HepG2 (cell line): ENCODE measurements around the gene SPTB. TPM values are rescaled to one million over a fixed set of nuclear protein-coding genes. Genes with fewer than 3 reads are reported as not detected.

Experiments
- ATAC-seq: fragments of 200-7000 bp; cut with Tn5 transposase; 3 replicates; pipeline ENCODE4 v1.9.1; 2020; ENCODE audit warnings: mild to moderate bottlenecking, moderate library complexity
- BruUV-seq: library from RNA; stranded (reverse); fragments of 400-500 nt; replicated peaks from 2 replicates; lab custom pipeline; 2021; lab: Mats Ljungman, UMichigan
- CTCF ChIA-PET: fragments of 300-600 bp; formaldehyde crosslinking; extraction: SDS; loops from one replicate; lab custom pipeline; 2021; ENCODE audit warnings: low total read pairs, inconsistent platforms, low intra/inter-chr PET ratio; lab: Yijun Ruan, JAX
- POLR2A ChIA-PET: fragments of 350-600 bp; sonication (Branson Sonifier 250); formaldehyde crosslinking; loops from one replicate; lab custom pipeline; 2020; ENCODE audit warnings: antibody characterized with exemption, inconsistent platforms; lab: Yijun Ruan, JAX
- DNase-seq: peaks from one replicate; pipeline ENCODE4 v3.0.0-alpha.2; 2015; ENCODE audit warnings: low spot score
- FAIRE-seq: peaks from 3 replicates; lab custom pipeline; 2011; peaks lifted over from hg19 to GRCh38; lab: Jason Lieb, UNC
- H2AFZ ChIP-seq: one replicate; pipeline ENCODE4 v1.6.1; 2011; ENCODE audit warnings: low read length, inconsistent platforms
- H3K27ac ChIP-seq: fragments of 300-600 bp; 3 replicates; pipeline ENCODE4 v1.8.0; 2011; ENCODE audit warnings: mixed run types, mild to moderate bottlenecking, mixed read lengths, low read length, inconsistent platforms; ENCODE audit not compliant: insufficient read depth; ENCODE audit errors: extremely low read length
- H3K27me3 ChIP-seq, 2 experiments: fragments of 200-600 bp in 1 of 2; 2 replicates in 1 of 2; 3 replicates in 1 of 2; pipeline versions ENCODE4 v1.6.0 to v1.8.0; 2011; ENCODE audit warnings: low read length in 2 of 2, mild to moderate bottlenecking in 2 of 2, moderate library complexity in 2 of 2, inconsistent platforms in 1 of 2; ENCODE audit not compliant: insufficient read depth in 2 of 2, control insufficient read depth in 1 of 2
- H3K36me3 ChIP-seq, 2 experiments: fragments of 200-600 bp in 1 of 2; replicated peaks in 1 of 2; 2 replicates in 1 of 2; 3 replicates in 1 of 2; pipeline versions ENCODE4 v1.5.1 to v1.8.0; 2011; ENCODE audit warnings: low read length in 2 of 2, inconsistent platforms in 1 of 2; ENCODE audit not compliant: insufficient read depth in 2 of 2, control insufficient read depth in 1 of 2
- H3K4me1 ChIP-seq: 2 replicates; pipeline ENCODE4 v1.5.1; 2012; ENCODE audit warnings: low read length, inconsistent platforms; ENCODE audit not compliant: insufficient read depth
- H3K4me2 ChIP-seq: 2 replicates; pipeline ENCODE4 v1.6.0; 2011; ENCODE audit warnings: low read depth, low read length, inconsistent platforms
- H3K4me3 ChIP-seq, 3 experiments: fragments of 200-600 bp in 1 of 3; sonication (generic), shearing (Covaris generic) in 1 of 3; replicated peaks in 1 of 3; 2 replicates each; pipeline ENCODE4 v1.5.1; 2011 to 2016; ENCODE audit warnings: low read length in 3 of 3, inconsistent platforms in 2 of 3, low read depth in 2 of 3, mild to moderate bottlenecking in 2 of 3, control low read depth in 1 of 3, mixed read lengths in 1 of 3; ENCODE audit not compliant: insufficient read depth in 1 of 3
- H3K79me2 ChIP-seq: one replicate; pipeline ENCODE4 v1.6.1; 2011; ENCODE audit warnings: low read length, inconsistent platforms; ENCODE audit not compliant: insufficient read depth
- H3K9ac ChIP-seq: 2 replicates; pipeline ENCODE4 v1.6.0; 2011; ENCODE audit warnings: mild to moderate bottlenecking, low read depth, low read length, inconsistent platforms; ENCODE audit not compliant: insufficient read depth
- H3K9me3 ChIP-seq: 2 replicates; pipeline ENCODE4 v1.5.1; 2012; ENCODE audit warnings: mild to moderate bottlenecking, low read length
- H4K20me1 ChIP-seq: 2 replicates; pipeline ENCODE4 v1.6.0; 2011; ENCODE audit warnings: inconsistent platforms, mild to moderate bottlenecking, low read length, moderate library complexity; ENCODE audit not compliant: insufficient read depth
- FOXA1 ChIP-seq, 2 experiments: fragments of 450-650 bp in 1 of 2; sonication (generic) in 1 of 2; formaldehyde crosslinking in 1 of 2; IDR thresholded peaks; 2 replicates each; pipeline versions ENCODE4 v1.4.0 to v1.6.1; 2016 to 2020; ENCODE audit warnings: missing genetic modification reagents in 1 of 2
- FOXK2 ChIP-seq: fragments of 450-650 bp; IDR thresholded peaks from 2 replicates; pipeline ENCODE4 v1.6.1; 2016
- HNRNPUL1 ChIP-seq: fragments of 200-400 bp; formaldehyde crosslinking; IDR thresholded peaks from 2 replicates; pipeline ENCODE4 v1.6.1; 2017; ENCODE audit warnings: low read depth, mild to moderate bottlenecking, low read length, moderate library complexity
- KLF16 ChIP-seq, 2 experiments: sonication (generic) in 1 of 2; formaldehyde crosslinking in 1 of 2; IDR thresholded peaks; 2 replicates each; pipeline versions ENCODE4 v1.6.1 to v1.8.0; 2016 to 2023; ENCODE audit warnings: missing genetic modification reagents in 2 of 2, missing compliant biosample characterization in 1 of 2
- NFKB2 ChIP-seq: sonication (generic); formaldehyde crosslinking; IDR thresholded peaks from 2 replicates; pipeline ENCODE4 v1.4.0; 2020; ENCODE audit warnings: missing genetic modification reagents, borderline replicate concordance
- PRPF4 ChIP-seq: fragments of 200-400 bp; formaldehyde crosslinking; IDR thresholded peaks from 2 replicates; pipeline ENCODE4 v1.6.1; 2016; ENCODE audit warnings: low read length, low read depth; ENCODE audit not compliant: poor library complexity, severe bottlenecking
- SATB2 ChIP-seq: sonication (generic); formaldehyde crosslinking; IDR thresholded peaks from 2 replicates; pipeline ENCODE4 v1.5.0; 2020; ENCODE audit warnings: missing genetic modification reagents
- TBL1XR1 ChIP-seq: fragments of 150-350 bp; IDR thresholded peaks from 2 replicates; pipeline ENCODE4 v1.6.1; 2014; ENCODE audit warnings: borderline replicate concordance, low read length; ENCODE audit not compliant: partially characterized antibody
- TOE1 ChIP-seq: sonication (generic); formaldehyde crosslinking; IDR thresholded peaks from 2 replicates; pipeline ENCODE4 v1.4.0; 2020; ENCODE audit warnings: mild to moderate bottlenecking, missing genetic modification reagents
- U2AF2 ChIP-seq: fragments of 200-400 bp; formaldehyde crosslinking; IDR thresholded peaks from 2 replicates; pipeline ENCODE4 v1.6.1; 2017; ENCODE audit warnings: low read depth, mild to moderate bottlenecking, low read length
- XRCC5 ChIP-seq: fragments of 200-400 bp; formaldehyde crosslinking; optimal IDR thresholded peaks from 2 replicates; pipeline ENCODE3; 2017; ENCODE audit warnings: mild to moderate bottlenecking, low read length
- ZBTB1 ChIP-seq: sonication (generic); formaldehyde crosslinking; IDR thresholded peaks from 2 replicates; pipeline ENCODE4 v1.4.0; 2020; ENCODE audit warnings: missing genetic modification reagents, borderline replicate concordance
- ZFP82 ChIP-seq: sonication (generic); formaldehyde crosslinking; IDR thresholded peaks from 2 replicates; pipeline ENCODE4 v1.5.1; 2020; ENCODE audit warnings: mild to moderate bottlenecking, missing genetic modification reagents, borderline replicate concordance
- ZKSCAN5 ChIP-seq: sonication (generic); formaldehyde crosslinking; IDR thresholded peaks from 2 replicates; pipeline ENCODE4 v1.5.1; 2020; ENCODE audit warnings: mild to moderate bottlenecking, missing genetic modification reagents
- ZNF264 ChIP-seq: sonication (generic); formaldehyde crosslinking; IDR thresholded peaks from 2 replicates; pipeline ENCODE4 v1.4.0; 2020; ENCODE audit warnings: missing genetic modification reagents
- whole genome bisulfite sequencing: methylation state at CpG from one replicate; pipeline ENCODE4 v1.1.6; 2017; ENCODE audit warnings: low lambda C conversion rate; 5-methylcytosine and 5-hydroxymethylcytosine counted together
- in situ Hi-C: cut with HindIII; loops from 2 replicates; pipeline ENCODE4 v1.10.0; 2017; ENCODE audit warnings: low pct_unique_long_range_greater_than_20kb; ENCODE audit not compliant: extremely low pct_ligation_motif_present
- intact Hi-C: fragments of 100-400 bp; cut with micrococcal nuclease; formaldehyde crosslinking; loops from one replicate; pipeline ENCODE4 v1.10.0; 2022; ENCODE audit not compliant: unreplicated experiment
- polyA plus RNA-seq, 8 experiments: library from polyadenylated mRNA; depleted of rRNA in 3 of 8; stranded (reverse) in 7 of 8; unstranded in 1 of 8; fragments of >200 nt; fragmentation: Illumina TruSeq in 4 of 8; extraction: Trizol in 4 of 8; gene quantifications; 2 replicates each; pipeline versions ENCODE4 v1.2.1 to v1.2.3, GENCODE V29; 2011 to 2016; ENCODE audit warnings: low read depth in 4 of 8, missing spikeins in 1 of 8, mixed read lengths in 1 of 8; ENCODE audit not compliant: insufficient read depth in 1 of 8
- total RNA-seq, 5 experiments: library from RNA; depleted of rRNA; stranded (reverse); fragments of >200 nt; fragmentation: Illumina TruSeq; extraction: Trizol; gene quantifications; 2 replicates each; pipeline ENCODE4 v1.2.3, GENCODE V29; 2016; ENCODE audit warnings: low read depth in 1 of 5
- TF ChIP-seq, protein P1 (sequence below): sonication (generic); formaldehyde crosslinking; IDR thresholded peaks from 2 replicates; pipeline ENCODE4 v1.5.0; 2020; ENCODE audit warnings: missing genetic modification reagents
- TF ChIP-seq, protein P2 (sequence below): sonication (generic); formaldehyde crosslinking; IDR thresholded peaks from 2 replicates; pipeline ENCODE4 v1.4.0; 2020; ENCODE audit warnings: missing genetic modification reagents

The SPTB gene
- total and polyA plus RNA-seq, 2 of the 13 experiments (the other 11 are each of a cell fraction or from before 2014, with no cell fraction given), result 0.01 to 0.02 TPM

DNA sequence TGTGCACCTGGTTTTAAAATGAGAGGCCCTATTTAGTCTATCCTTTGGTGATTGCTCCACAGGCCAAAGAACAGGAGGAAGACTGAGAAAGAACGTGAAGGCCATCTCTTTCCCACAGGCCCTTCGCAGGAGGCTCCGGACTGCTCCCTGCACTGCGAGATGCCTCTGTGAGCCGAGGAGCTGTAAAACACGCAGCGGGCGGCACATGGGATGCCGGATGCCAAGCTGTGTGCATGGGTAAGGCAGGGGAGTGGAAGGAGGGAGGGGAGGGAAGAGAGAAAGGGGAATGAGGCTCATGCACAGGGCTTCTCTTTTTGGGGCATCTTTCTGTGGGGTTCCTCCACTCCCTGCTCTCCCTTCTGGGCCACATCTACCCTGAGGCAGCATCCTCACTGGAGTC is 61.6 kb downstream of the SPTB start:
- no peak overlapping the region for H3K4me2 ChIP-seq

More for the DNA sequence above, 61.6 kb downstream of the SPTB start:
- Histone ChIP-seq H2AFZ (no peak overlapping the region), H3K27ac (no peak overlapping the region), H3K4me3 (no peak overlapping the region), H3K9me3 (no peaks in the 10 kb centered on the region), H3K4me1 (no peaks in the 10 kb centered on the region), H3K27me3 (peaks cover 16 to 74% of the 10 kb centered on the region in 2 experiments), H3K36me3 (no peaks in the 10 kb centered on the region), H4K20me1 (no peaks in the 10 kb centered on the region), H3K9ac (no peak overlapping the region), H3K79me2 (no peaks in the 10 kb centered on the region)
- ATAC-seq (no peak), FAIRE-seq (no peak), DNase-seq (no peak)
- BruUV-seq, result no TSS peak
- in situ Hi-C loops, result no loop called here
- TF ChIP-seq KLF16 (CRISPR knock-in tag; IDR thresholded peaks at IDR 0.05) (no peak), FOXK2 (no peak), ZFP82 (CRISPR knock-in tag) (no peak), SATB2 (CRISPR knock-in tag) (no peak), PRPF4 (no peak), XRCC5 (no peak), TOE1 (CRISPR knock-in tag) (no peak), HNRNPUL1 (no peak), FOXA1 (IDR thresholded peaks at IDR 0.05) (no peak), FOXA1 (CRISPR knock-in tag; IDR thresholded peaks at IDR 0.05) (no peak), ZBTB1 (CRISPR knock-in tag) (no peak), U2AF2 (no peak), TBL1XR1 (no peak), NFKB2 (no peak), ZKSCAN5 (CRISPR knock-in tag) (no peak), ZNF264 (no peak)
- TF ChIP-seq, protein P1, sequence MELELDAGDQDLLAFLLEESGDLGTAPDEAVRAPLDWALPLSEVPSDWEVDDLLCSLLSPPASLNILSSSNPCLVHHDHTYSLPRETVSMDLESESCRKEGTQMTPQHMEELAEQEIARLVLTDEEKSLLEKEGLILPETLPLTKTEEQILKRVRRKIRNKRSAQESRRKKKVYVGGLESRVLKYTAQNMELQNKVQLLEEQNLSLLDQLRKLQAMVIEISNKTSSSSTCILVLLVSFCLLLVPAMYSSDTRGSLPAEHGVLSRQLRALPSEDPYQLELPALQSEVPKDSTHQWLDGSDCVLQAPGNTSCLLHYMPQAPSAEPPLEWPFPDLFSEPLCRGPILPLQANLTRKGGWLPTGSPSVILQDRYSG (CRISPR knock-in tag), result no peak
- TF ChIP-seq, protein P2, sequence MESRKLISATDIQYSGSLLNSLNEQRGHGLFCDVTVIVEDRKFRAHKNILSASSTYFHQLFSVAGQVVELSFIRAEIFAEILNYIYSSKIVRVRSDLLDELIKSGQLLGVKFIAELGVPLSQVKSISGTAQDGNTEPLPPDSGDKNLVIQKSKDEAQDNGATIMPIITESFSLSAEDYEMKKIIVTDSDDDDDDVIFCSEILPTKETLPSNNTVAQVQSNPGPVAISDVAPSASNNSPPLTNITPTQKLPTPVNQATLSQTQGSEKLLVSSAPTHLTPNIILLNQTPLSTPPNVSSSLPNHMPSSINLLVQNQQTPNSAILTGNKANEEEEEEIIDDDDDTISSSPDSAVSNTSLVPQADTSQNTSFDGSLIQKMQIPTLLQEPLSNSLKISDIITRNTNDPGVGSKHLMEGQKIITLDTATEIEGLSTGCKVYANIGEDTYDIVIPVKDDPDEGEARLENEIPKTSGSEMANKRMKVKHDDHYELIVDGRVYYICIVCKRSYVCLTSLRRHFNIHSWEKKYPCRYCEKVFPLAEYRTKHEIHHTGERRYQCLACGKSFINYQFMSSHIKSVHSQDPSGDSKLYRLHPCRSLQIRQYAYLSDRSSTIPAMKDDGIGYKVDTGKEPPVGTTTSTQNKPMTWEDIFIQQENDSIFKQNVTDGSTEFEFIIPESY (CRISPR knock-in tag), result no peak
- ChIA-PET POLR2A (no interaction called here), CTCF (no interaction called here)
- intact Hi-C loops, result no loop called here
- 13% methylated on average over 9 of the region's 9 CpGs for WGBS
